Thymus (tissue), 11 donors: ENCODE data around the gene ESPN. TPM values are rescaled to one million over a fixed set of nuclear protein-coding genes. Genes with fewer than 3 reads are reported as not detected.
A peak's percentile ranks its signal among the peaks of the same experiment; 100 is the strongest.

Experiments used
- DNase-seq, 9 donors: peaks; one replicate each; pipeline ENCODE4 v3.0.0-alpha.2; 2013; ENCODE audit warnings: low spot score in 9 of 9, low read depth in 6 of 9, missing footprints in 1 of 9
- H3K27ac ChIP-seq, 2 donors: one replicate each; pipeline ENCODE4 v1.5.1; 2013; ENCODE audit warnings: control low read depth in 1 of 2, low read depth in 1 of 2, low read length in 1 of 2, mild to moderate bottlenecking in 1 of 2, moderate library complexity in 1 of 2
- H3K27me3 ChIP-seq, 2 donors: one replicate each; pipeline ENCODE4 v1.5.1; 2013; ENCODE audit warnings: low read length in 1 of 2; ENCODE audit not compliant: control insufficient read depth in 2 of 2, insufficient read depth in 1 of 2
- H3K36me3 ChIP-seq, 2 donors: one replicate each; pipeline ENCODE4 v1.5.1; 2013; ENCODE audit warnings: low read length in 1 of 2, mild to moderate bottlenecking in 1 of 2, moderate library complexity in 1 of 2; ENCODE audit not compliant: control insufficient read depth in 2 of 2, insufficient read depth in 2 of 2
- H3K4me1 ChIP-seq, 2 donors: one replicate each; pipeline ENCODE4 v1.5.1; 2013; ENCODE audit warnings: low read length in 2 of 2; ENCODE audit not compliant: control insufficient read depth in 2 of 2, insufficient read depth in 2 of 2
- H3K4me3 ChIP-seq, 2 donors: one replicate each; pipeline ENCODE4 v1.5.1; 2013; ENCODE audit warnings: low read length in 2 of 2, control low read depth in 1 of 2, mild to moderate bottlenecking in 1 of 2
- H3K9me3 ChIP-seq, 2 donors: one replicate each; pipeline ENCODE4 v1.5.1; 2013; ENCODE audit warnings: low read length in 1 of 2, mild to moderate bottlenecking in 1 of 2; ENCODE audit not compliant: control insufficient read depth in 2 of 2, insufficient read depth in 1 of 2
- WGBS: extraction: QIAGEN DNeasy Blood & Tissue Kit; methylation state at CpG from one replicate; pipeline ENCODE4 v1.1.7; 2013; 5-methylcytosine and 5-hydroxymethylcytosine counted together
- polyA plus RNA-seq: library from polyadenylated mRNA; stranded (reverse); fragments of 200-250 nt; gene quantifications from one replicate; pipeline ENCODE4 v1.2.3, GENCODE V29; 2013
- total RNA-seq: library from RNA; stranded (reverse); fragments of 120-200 nt; gene quantifications from one replicate; pipeline ENCODE4 v1.2.4, GENCODE V29; 2013
- donor health status: healthy.

ESPN gene
- total and polyA plus RNA-seq, 2 donors = 1.0 to 11.8 TPM

GRCh38 chr1:6466023-6466422 lies 41.4 kb downstream of the ESPN start, which contains the start of gene TNFRSF25:
TNFRSF25 (minus strand) TSS chr1:6466173; CDS start chr1:6466107, 66 bp downstream.
- H3K9me3 ChIP-seq = no peaks in the 10 kb centered on the region
- H3K27ac ChIP-seq = peak within 1 kb of the TSS in 1 of 2 donors; percentile 46
- H3K36me3 ChIP-seq = peaks cover 0 to 4% of the 10 kb centered on the region in 2 donors
- peak in 1 of 9 donors; percentile 40 for DNase-seq
- peaks cover 28 to 65% of the 10 kb centered on the region in 2 donors for H3K27me3 ChIP-seq
- peaks cover 0 to 2% of the 10 kb centered on the region in 2 donors for H3K4me1 ChIP-seq
- peak within 1 kb of the TSS; percentile 44 for H3K4me3 ChIP-seq
- WGBS = 11% methylated on average over 43 of the region's 43 CpGs

GRCh38 chr1:6466751-6467150 lies 42.2 kb downstream of the ESPN start:
- 96% methylated on average over 5 of the region's 5 CpGs for WGBS
- Histone ChIP-seq H3K36me3 (peaks cover 0 to 4% of the 10 kb centered on the region in 2 donors), H3K27ac (no peak overlapping the region), H3K9me3 (no peaks in the 10 kb centered on the region), H3K4me1 (peaks cover 0 to 2% of the 10 kb centered on the region in 2 donors), H3K4me3 (no peak overlapping the region), H3K27me3 (peaks cover 28 to 58% of the 10 kb centered on the region in 2 donors)
- DNase-seq = no peak

- H3K27me3 ChIP-seq = peaks cover 28 to 53% of the 10 kb centered on the region in 2 donors
- H3K4me1 ChIP-seq = peaks cover 0 to 3% of the 10 kb centered on the region in 2 donors
- no peak overlapping the region for H3K4me3 ChIP-seq
- no peak overlapping the region for H3K27ac ChIP-seq
- H3K36me3 ChIP-seq = peaks cover 0 to 4% of the 10 kb centered on the region in 2 donors
- no peaks in the 10 kb centered on the region for H3K9me3 ChIP-seq
- no peak for DNase-seq
- 97% methylated on average over 12 of the region's 12 CpGs for WGBS
Observed at GRCh38 chr1:6467224-6467623, 42.6 kb downstream of the ESPN start.

- H3K4me1 ChIP-seq = peaks cover 0 to 5% of the 10 kb centered on the region in 2 donors
- 93% methylated on average over 30 of the region's 30 CpGs for WGBS
- H3K36me3 ChIP-seq = no peaks in the 10 kb centered on the region
- DNase-seq = no peak
- H3K27me3 ChIP-seq = peaks cover 28 to 47% of the 10 kb centered on the region in 2 donors
- H3K27ac ChIP-seq = no peak overlapping the region
- H3K9me3 ChIP-seq = no peaks in the 10 kb centered on the region
- H3K4me3 ChIP-seq = no peak overlapping the region
Observed at GRCh38 chr1:6467744-6468688, 43.4 kb downstream of the ESPN start.

DNA sequence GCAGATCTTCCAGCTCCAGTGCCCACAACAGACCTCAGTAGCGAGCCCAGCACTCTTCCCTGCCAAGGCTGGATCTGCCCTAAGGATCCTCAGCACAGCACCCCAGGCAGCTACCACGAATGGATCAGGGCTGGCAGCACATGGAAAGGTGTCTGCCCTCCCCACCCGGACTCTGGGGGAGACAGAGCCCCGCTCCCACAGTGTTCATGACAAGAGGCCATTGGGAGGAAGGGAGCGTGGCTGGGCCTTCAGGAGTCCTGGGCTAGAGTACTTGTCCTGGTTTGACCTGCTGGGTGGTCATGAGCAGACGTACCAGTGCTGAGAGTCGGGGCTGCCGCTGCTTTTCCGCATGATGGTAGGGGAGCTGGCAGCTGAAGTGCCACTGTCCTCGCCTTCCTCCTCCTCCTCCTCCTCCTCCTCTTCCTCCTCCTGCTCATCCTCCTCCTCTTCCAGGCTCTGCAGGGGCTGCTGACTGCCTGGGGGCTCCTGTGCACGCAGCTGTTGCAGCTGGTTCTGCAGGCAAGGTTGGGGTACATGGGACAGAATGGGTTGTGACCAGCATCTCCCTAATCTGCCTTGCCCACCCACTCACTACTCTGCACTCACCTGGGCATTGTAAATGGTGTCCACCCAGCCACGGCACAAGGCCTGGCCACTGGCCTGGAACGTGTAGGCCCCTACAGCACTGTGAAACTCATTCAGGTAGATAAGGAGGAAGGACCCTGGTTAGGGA lies 44.3 kb downstream of the ESPN start:
- Histone ChIP-seq H3K27ac (no peak overlapping the region), H3K9me3 (no peaks in the 10 kb centered on the region), H3K4me1 (peaks cover 0 to 5% of the 10 kb centered on the region in 2 donors), H3K4me3 (no peak overlapping the region), H3K27me3 (peaks cover 28 to 44% of the 10 kb centered on the region in 2 donors), H3K36me3 (no peaks in the 10 kb centered on the region)
- WGBS = 97% methylated on average over 13 of the region's 13 CpGs
- no peak for DNase-seq

- H3K9me3 ChIP-seq = no peaks in the 10 kb centered on the region
- no peak overlapping the region for H3K27ac ChIP-seq
- peaks cover 17 to 32% of the 10 kb centered on the region in 2 donors for H3K27me3 ChIP-seq
- H3K36me3 ChIP-seq = no peaks in the 10 kb centered on the region
- no peak overlapping the region for H3K4me3 ChIP-seq
- WGBS = 93% methylated on average over 67 of the region's 67 CpGs
- peaks cover 0 to 7% of the 10 kb centered on the region in 2 donors for H3K4me1 ChIP-seq
- DNase-seq = no peak
Observed at GRCh38 chr1:6470132-6471085, 45.8 kb downstream of the ESPN start.

GRCh38 chr1:6471086-6471969 lies 46.8 kb downstream of the ESPN start:
- peaks cover 0 to 5% of the 10 kb centered on the region in 2 donors for H3K4me1 ChIP-seq
- WGBS = 86% methylated on average over 67 of the region's 67 CpGs
- no peak overlapping the region for H3K4me3 ChIP-seq
- H3K36me3 ChIP-seq = no peaks in the 10 kb centered on the region
- peaks cover 8 to 26% of the 10 kb centered on the region in 2 donors for H3K27me3 ChIP-seq
- no peaks in the 10 kb centered on the region for H3K9me3 ChIP-seq
- H3K27ac ChIP-seq = no peak overlapping the region
- no peak for DNase-seq

DNA sequence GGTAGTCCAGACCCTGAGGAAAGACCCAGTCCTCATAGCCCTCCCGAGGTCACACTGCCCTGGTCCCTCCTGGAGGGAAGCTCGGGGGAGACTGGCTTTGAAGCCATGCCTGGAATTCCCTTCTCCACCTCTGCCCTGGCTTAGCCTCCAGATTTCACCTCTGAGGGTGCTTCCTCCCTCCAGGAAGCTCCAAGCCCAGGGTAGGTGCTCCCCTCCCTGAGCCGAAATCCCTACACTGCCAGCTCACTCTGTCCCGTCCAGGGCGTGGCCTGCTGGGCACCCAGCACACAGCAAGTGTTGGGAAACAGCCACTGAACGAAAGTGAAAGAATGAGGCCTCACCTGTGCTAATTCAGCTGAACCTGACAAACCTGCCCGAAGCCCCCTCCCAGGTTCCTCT lies 47.4 kb downstream of the ESPN start:
- DNase-seq = no peak
- H3K4me3 ChIP-seq = no peak overlapping the region
- H3K36me3 ChIP-seq = no peaks in the 10 kb centered on the region
- H3K27me3 ChIP-seq = peaks cover 2 to 19% of the 10 kb centered on the region in 2 donors
- H3K27ac ChIP-seq = no peak overlapping the region
- no peaks in the 10 kb centered on the region for H3K9me3 ChIP-seq
- WGBS = 96% methylated on average over 7 of the region's 7 CpGs
- H3K4me1 ChIP-seq = peaks cover 0 to 5% of the 10 kb centered on the region in 2 donors
